NCI-H2196 treated with DMSO at 0.1 percent for 48 hours (cell line): ENCODE results near the gene C14orf119.

Experiments
- DNase-seq: peaks from one replicate; lab custom pipeline; 2025; ENCODE audit not compliant: unreplicated experiment; lab: John Stamatoyannopoulos, UW

The C14orf119 gene, protein sequence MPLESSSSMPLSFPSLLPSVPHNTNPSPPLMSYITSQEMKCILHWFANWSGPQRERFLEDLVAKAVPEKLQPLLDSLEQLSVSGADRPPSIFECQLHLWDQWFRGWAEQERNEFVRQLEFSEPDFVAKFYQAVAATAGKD

DNA sequence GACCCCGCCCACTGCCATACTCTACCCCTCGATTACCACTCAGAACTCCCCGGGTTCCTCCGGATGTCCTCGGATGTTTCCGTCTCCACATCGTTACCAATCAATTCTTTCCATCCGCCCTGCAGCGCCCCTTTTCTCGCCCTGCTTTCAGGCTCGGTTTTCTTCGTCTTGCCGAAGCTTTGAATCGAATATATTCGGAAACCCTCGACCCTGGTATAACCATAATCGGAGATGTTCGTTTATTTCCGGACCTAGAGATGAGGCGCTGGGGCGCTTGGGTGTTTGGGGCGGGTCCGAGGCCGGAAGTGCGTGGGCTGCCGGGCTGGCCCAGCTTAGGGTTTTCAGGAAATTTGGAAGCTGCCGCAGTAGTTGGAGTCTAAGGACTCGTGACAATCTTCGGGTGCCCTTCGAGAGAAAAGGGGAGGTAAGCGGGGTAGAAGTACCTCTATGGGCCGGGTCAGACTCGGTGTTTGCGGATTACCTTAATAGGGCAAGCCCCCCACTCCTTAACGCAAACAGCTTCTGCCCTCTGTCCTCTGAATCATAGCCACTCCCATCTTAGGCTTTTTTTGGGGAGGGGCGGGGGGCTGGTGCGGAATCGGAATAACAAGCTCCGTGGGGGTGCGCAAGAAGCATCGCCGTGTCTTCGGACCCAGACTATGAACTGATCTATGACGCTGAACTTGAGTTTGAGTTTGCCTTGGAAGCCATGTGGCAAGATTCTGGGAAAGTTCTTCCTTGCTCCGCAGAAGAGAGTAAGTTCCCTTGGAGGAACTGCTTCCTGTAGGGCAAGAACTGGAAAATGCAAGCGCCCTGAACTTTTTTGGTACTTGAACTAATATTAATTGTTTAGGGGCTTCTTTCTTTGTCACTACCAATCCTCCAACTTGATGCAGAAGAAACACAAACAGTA, at the start of gene C14orf119:
Gene C14orf119, plus strand, starts transcription at position 310 of the 913 bp plus-strand sequence. CDS start 2,154 bp downstream, outside the sequence.
- no peak for DNase-seq

DNA sequence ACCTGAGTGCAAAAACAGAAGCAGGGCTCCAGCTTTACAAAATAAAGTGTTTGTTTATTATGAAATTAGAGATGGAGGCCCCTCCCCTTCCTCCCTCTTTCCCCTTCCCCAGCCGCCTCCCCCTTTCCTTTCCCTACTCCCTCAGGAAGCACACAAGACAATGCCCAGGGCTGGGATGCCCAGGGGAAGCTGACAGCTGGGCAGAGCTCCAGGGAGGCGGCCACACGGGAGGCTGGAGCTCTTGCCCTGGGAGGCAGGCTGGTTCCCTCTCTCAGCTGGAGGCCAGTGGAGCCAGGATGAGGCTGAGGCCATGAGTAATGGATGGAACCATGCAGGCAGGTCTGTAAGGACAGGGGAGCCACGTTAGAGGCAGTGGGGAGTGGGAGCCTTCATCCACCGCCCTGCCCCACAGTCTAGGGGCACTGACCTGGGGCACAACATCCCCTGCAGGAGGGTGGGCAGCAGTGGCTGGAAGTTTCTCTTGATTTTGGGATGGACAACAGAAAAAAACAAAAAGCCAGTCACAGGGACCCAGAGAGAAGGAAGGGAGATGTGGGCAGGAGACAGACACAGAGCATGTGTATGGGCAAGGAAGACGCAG, 48.2 kb upstream of the C14orf119 start:
- DNase-seq = no peak

DNA sequence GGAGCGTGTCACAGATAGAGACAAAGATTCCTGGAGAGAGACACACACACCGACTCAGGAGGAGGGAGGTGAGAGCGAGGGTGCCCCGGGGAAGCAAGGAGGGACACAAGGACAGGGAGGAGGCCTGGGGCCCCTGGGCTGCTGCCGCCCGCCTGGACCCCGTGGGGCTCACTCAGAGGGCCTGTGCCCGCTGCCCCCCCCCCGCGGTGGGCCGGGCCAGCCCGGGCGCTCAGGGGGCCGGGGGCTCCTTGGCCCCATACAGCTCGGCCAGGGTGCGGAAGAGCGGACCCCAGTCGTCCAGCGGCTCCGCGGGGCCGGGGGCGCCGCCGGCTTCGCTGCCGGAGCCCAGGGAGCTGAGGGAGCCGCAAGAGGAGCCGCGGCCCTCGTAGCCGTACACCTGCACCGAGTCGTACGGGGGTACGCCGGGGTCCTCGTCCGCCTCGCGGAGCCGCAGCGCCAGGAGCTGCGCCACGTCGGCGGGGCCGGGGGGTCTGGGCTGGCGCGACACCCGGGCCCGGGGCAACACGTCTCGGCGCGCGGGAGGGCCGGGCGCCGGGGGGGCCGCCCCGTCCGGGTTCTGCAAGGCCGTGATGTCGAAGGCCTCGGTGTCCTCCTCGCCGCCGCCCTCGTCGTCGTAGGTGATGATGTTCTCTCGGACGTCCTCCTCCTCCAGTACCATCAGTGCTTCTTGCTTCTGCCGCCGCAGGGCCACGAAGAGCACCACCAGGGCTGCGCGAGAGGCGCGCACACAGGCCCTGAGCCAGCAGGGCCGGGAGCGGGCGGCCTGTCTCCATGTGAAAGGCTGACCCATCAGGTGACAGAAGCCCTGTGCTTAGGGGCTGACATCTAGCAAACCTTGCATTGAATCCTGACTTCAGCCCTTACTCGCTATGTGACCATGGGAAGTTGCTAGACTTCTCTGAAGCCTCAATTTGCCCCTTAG, 47.3 kb upstream of the C14orf119 start:
- DNase-seq = no peak

DNA sequence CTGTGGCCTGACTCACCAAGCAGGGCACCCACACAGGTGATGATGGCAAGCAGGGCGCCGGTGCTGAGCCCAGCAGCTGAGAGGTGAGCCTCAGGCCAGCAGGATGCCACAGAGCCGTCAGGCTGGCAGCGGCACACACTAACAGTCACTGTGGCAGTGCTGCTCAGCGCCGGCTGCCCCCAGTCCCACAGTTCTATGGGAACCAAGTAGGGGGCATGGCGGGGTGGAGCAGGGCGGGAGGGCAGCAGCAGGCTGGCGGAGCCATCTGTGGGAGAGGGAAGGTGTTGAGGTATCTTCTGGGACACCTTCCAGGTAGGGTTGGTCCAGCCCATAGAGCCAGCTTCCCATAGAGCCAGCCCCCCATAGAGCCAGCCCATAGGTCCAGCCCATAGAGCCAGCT, 46.3 kb upstream of the C14orf119 start:
- no peak for DNase-seq

DNA sequence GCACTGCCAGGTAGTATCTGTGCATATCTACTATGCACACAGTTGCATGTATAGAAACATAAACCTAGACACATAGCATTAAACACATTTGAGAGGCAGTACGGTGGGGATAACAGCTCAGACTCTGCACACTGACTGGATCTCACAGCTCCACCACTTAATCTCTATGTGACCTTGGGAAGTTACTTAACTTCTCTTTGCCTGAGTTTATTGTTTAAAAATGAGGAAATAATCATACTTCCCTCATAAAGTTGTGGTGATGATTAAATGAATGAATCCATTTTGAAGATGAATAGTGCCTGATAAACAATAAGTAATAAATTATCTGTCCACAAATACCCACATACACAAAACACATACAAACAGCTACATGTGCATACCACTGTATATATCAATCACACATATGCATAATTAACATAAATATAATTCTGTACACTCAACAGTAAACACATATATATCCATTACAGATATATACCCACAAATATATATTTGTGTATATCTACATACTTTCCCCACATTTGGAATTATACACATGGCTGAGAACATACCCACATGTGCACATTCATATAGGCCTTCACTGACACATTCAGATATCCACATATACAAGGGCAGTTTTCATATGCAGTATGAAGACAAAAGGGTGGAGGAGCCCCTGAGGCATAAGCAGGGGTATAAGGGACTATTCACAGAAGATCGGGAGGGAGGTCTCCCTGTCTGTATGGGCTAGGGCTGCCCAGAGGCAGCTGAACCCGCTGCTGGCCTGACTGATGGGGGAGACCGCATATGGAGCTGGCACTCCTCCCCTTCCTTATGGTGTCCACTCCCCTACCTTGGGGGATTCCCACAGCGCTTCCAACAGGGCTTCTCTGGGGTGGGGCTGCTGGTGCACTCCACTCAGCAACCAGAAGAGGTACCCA, 43.9 kb upstream of the C14orf119 start:
- no peak for DNase-seq

DNA sequence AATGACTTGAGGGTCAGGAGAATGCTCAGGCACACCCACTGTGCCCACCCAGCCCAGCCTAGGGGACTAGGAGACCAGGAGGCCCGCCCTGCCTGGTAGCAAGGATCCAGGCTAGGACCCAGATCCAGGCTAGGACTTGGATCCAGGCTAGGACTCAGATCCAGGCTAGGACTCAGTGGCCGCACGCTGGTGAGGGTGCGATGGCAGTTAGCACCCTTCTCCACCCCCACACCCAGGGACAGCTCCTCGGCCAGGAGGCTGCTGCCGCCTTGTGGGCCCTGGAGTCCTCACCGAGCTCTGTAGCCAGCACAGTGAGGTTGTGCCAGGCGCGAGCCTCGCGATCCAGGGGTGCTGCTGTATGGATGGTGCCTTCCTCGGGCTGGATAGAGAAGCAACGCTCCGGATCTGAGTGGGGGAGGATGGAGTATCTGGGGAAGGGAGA, 43.1 kb upstream of the C14orf119 start:
- no peak for DNase-seq

DNA sequence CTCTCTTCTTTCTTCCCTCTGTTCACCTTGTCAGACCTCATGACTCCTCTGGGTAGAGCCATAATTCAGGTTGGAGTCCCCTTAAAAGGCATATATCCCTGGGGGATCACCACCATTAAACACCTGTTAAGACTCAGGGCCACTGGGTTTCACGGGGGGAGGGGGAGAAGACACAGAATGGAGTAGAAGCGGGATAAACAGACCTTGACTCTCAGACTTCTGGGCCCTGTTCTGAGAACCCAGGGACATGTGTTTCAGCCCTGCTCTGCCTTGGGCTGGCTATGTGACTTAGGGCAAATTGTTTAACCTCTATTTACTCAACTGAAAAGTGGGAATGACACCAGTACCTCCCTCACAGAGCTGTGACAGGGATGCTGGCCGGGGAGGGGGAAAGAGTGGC, 42.6 kb upstream of the C14orf119 start:
- DNase-seq = no peak

DNA sequence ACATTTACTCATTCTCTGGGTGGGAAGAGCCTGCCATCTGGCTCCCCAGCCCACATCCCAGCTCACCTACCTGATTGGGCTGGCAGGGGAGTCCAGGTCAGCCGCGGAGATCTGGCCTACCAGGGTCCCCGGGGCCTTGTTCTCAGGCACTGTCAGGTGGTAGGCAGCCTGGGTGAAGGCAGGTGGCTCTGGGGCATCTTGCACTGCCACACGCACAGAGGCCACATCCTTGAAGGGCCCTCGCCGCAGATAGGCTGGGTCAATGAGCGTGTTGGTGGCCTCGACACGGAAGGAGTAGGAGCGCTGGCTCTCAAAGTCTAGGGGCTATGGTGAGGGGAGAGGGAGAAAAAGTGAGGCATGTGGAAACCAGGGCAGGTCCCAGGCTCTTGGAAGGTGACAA, 41.9 kb upstream of the C14orf119 start:
- no peak for DNase-seq

DNA sequence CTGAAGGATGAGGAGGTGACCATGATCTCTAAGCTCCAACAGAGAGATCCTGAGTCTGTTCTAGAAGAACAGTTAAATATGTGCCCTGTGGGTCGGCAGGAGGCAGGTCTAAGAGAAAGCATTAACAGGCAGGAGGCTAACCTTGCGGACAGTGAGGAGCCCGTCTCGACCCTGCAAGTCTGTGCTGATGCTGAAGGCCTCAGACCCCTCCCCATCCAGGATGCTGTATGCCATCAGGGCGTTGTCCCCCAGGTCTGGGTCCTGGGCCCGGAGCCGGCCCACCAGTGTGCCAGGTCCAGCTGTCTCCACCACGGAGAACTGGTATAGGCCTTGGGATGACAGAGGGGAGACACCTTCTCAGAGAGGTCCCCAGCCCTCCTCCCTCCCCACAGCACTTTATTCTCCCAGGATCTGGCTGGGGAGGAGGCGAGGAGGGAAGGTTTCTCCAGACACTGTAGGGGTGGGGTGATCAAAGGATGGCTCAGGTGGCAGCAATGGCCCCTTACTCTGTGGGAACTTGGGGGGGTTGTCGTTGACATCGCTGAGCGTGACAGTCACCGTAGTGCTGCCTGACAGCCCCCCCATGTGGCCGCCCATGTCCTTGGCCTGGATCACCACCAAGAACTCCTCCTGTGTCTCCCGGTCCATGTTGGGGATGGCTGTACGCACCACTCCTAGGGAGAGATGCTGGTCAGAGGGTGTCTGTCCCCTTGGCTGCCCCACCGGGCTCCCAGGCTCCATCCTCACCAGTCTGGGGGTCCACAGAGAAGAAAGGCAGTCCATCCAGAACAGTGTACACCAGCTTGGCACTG, 41.1 kb upstream of the C14orf119 start:
- no peak for DNase-seq

DNA sequence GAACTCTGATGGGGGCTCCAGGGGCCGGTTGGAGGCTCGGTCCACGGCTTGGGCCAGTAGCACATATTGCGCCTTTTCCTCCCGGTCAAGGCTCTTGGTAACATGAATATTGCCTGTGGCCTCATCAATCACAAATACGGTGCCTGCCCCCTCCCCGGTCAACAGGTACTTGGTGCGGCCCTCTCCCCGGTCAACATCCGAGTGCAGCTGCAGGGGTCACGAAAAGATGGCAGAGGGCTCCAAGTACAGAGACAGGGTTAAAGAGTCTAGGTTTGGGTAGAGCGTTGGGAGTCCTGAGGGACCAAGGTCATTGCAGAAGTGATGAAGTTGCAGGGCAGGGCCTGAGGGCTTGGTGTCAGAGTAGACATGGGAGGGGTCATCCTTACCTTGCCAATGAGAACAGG, 40.2 kb upstream of the C14orf119 start:
- no peak for DNase-seq

DNA sequence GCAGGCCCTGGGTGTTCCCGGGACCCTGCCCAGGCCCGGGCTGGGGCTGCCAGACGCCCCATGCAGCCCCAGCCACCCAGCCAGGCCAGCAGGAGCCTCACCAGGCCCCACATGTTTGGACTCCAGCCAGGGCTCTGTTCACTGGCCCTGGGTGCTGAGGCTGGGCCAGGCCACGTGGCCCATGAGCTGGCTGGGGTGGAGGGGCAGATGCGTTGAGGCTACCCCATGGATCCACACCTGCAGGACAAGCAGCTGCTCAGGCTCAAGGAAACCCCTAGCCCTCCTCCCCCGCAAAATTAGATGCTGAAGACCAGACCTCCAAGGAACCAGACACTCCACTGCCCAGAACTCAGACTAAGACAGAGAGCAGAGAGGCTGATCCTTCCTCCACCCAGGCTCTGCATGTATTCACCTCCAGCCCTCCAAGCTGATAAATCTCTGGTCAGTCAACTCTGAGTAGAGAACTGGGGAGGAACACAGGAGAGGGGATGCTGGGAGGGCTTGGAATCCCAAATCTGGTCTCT, 39.6 kb upstream of the C14orf119 start:
- no peak for DNase-seq

DNA sequence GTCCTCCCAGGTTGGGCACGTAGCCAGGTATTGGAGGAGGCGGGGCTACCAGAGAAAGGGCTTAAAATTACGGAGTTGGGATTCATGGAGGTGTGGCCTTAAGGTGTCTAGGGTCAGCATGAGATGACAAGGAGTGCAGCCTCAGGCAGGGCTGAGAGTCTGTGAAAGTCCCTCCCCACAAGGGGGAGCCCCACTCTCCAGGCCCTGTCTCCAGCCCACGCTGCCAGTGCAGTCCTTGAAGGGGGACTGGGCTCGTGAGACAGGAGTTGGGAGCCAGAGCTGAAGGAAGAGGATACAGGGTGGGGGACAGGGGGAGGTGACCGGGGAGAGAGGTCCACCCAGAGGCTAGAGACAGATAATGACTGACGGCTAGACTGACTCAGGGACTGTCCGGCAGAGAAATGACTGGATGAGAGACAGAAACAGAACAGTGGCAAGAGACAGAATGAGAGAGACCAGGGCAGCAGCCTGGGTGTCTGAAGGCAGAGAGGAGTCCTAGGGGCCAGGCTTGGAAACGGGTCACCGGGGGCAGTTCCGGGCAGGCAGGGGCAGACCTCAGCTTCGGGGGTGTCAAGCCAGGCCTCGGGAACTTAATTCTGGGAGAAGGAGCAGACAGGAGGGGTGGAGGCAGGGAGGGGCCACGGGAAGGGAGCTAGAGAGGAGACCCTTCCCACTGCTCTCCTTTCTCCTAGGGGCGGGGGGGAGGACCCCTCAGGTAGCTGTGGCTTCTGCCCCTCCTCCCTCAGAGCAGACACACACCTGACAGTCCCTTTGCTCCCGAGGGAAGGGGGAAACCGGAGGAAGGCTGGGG, 39.0 kb upstream of the C14orf119 start:
- DNase-seq = no peak

DNA sequence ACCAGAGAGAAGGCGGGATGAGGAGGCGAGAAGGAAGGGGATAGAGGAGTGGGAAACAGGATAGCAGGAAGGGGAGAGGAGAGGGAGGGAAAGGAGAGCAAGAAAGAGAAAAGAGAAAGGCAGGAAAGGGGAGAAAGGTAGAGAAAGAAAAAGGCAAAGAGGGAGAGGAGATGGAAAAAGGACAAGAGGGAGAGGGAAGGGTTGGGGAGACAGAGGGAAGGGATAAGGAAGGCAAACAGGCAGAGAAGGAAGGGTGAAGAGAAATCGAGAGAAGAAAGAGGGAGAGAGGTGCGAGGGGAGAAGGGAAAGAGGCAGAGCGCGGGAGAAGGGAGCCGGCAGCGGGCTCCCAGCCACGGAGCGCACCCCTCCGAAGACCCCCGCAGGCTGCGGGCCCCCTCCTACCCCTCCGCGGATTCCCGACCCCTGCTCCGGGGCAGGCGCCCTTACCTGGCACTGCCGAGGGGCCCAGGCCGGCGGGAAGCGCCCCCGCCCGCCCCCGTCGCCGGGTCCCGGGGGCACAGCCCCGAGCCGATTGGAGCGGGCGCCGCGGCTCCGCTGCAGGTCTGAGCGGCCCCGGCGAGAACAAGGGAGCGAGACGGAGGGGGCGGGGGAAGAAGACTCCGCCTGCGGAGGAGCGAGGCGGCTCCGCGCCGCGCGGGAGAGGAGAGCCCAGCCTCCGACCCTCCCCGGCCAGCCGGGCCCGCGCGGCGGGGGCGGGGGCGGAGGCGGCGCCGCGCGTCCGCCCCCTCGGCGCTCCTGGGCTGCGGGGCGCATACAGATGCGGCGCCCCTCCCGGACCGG, 38.1 kb upstream of the C14orf119 start, which contains the start of gene CDH24:
Gene CDH24, minus strand, starts transcription at position 565 of the 801 bp plus-strand sequence. CDS start 1,787 bp downstream, outside the sequence.
- no peak for DNase-seq

DNA sequence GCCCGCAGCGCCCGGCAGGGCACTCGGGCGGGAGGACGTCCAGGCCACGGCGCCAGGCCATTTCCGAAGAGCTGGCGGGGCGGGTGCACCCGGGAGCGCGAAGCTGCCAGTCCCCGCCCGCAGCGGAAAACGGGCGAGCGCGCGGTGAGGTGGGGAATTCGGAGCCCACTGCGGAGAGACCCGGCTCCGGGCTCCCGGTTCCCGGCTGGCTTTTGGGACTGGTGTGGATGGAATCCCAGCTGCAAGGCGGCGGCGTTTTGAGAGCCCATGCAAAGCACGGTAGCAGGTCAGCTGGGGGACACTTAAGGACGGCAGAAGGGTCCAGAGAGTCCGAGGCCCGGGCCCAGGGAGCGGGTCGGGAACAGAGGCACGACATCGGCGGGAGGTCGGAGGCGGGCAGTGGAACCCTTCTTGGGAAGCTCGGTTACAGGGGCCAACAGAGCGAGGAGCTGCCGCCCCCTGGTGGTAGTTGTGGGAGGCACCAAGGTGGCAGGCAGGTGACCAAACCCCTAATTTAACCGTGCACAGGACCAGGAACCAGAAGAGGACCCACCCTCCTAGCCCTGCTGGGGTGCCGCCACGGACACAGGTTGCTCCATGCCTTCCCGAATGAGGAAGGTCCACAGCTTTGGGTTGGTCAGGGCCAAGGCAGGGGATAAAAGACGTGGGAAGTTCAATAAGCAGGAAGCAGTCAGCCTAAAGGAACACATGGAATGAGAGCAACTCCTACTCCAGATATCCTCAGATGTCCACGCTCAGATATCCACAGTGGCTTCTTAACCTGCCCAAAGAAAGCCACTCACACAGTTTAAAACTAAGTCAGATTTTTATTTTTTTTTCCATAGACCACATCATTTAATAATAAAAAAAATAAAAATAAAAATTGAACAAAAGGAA, 37.3 kb upstream of the C14orf119 start:
- DNase-seq = no peak

DNA sequence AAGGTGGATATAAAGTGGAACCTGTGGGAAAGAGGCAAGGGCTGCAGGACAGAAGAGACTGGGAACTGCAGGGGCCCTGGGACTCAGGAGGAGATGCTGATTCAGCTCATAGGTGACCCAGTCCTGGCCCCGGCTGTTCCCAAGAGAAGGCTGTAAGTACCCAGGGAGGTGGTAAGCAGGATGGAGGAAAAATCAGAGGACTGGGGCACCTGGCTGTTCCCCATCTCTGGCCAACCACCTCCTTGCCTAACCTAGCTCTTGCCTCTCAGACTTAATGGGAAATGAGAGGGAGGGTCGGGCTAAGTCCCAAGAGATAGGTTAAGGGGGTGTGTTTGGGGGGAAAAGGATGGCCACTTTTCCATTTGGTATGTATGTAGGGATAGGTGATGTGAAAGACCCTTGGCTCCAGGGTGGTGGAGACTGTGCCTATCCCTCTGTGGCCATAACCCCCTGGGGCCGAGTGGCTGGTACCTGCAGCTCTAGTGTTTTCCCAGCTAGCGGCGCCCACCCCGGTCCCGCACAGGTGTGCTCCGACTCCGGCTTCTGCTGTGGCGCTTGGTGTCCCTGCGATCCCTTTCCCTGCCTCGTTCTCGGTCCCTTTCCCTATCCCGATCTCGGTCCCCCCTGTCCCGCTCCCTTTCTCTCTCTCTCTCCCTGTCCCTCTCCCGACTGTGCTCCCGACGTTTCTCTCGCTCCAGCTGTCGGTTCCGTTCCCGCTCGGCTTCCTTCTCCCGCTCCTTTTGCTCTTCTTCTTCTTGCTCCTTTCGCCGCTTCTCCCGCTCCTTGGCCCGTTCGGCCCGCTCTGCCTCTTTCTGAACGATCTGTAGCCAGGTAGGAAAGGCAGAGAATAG, 36.4 kb upstream of the C14orf119 start:
- no peak for DNase-seq
